Fibroblast of lung (primary cell): Measurements from ENCODE around the gene SPATA2.

Source experiments
- CTCF ChIP-seq, 2 donors: IDR thresholded peaks in 1 of 2; conservative IDR thresholded peaks in 1 of 2; 1 replicate in 1 of 2; 2 replicates in 1 of 2; pipeline ENCODE4 v1.5.1; 2011 to 2012; ENCODE audit warnings: low read length in 2 of 2, control low read depth in 1 of 2, inconsistent platforms in 1 of 2, low read depth in 1 of 2, mild to moderate bottlenecking in 1 of 2
- EZH2 ChIP-seq: IDR thresholded peaks from 2 replicates; pipeline ENCODE4 v1.5.1; 2012; ENCODE audit warnings: low read length, control low read depth, mild to moderate bottlenecking; ENCODE audit errors: missing control alignments

- no peak for TF ChIP-seq CTCF (conservative IDR thresholded peaks at IDR 0.05 in 1 of 2, IDR thresholded peaks at IDR 0.05 in 1 of 2; ENCODE audit: low read depth in 1 of 2, low read length in 2 of 2)
- no peak for TF ChIP-seq EZH2
Measured at GRCh38 chr20:49899541-49900383, 15.6 kb downstream of the SPATA2 start.
